ENCODE measurements around the gene CBX6. TPM values are rescaled to one million over a fixed set of nuclear protein-coding genes. Genes with fewer than 3 reads are reported as not detected.

The CBX6 gene
- total RNA-seq, 2 experiments from 2014 or later = 162 to 166 TPM

DNA sequence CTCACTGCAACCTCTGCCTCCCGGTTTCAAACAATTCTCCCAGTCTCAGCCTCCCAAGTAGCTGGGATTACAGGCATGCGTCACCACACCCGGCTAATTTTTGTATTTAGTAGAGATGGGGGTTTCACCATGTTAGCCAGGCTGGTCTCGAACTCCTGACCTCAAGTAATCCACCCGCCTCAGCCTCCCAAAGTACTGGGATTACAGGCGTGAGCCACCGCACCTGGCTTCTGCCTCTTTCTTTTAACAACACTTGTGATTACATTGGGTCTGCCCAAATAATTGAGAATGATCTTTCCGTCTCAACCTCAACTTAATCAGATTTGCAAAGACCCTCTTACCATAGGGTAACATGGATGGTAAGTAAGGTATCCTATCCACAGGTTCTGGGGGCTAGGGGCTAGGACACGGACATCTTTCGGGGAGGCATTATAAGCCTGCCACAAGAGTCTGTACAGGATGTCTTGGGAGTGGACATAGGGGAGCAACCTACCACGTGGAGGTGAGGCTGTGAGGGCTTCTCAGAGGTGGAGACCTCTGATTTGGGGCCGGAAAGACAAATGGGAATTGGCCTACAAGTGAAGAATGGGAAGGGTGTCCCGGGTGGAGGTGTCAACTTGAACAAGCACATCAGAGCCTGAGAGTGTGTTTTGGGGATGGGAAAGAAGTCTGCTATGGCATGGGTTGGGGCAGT lies 2.7 kb upstream of the CBX6 start:
- ChIA-PET POLR2A (interaction anchor here (1.3 to 1.4 kb wide), 2 partner anchors 66 to 110 kb away, joined by 5 to 9 read pairs; no protein-coding TSS in a partner anchor), CTCF (interaction anchor here (2.3 kb wide), 1 partner anchor 129 kb away, joined by 10 read pairs; no protein-coding TSS in a partner anchor)

GRCh38 chr22:38873469-38874411 lies 1.7 kb upstream of the CBX6 start:
- ChIA-PET POLR2A (interaction anchor here (1.3 to 1.4 kb wide), 2 partner anchors 67 to 111 kb away, joined by 5 to 9 read pairs; no protein-coding TSS in a partner anchor), CTCF (interaction anchor here (1.2 to 2.3 kb wide), 2 partner anchors 68 to 130 kb away, joined by 5 to 10 read pairs; no protein-coding TSS in a partner anchor)

DNA sequence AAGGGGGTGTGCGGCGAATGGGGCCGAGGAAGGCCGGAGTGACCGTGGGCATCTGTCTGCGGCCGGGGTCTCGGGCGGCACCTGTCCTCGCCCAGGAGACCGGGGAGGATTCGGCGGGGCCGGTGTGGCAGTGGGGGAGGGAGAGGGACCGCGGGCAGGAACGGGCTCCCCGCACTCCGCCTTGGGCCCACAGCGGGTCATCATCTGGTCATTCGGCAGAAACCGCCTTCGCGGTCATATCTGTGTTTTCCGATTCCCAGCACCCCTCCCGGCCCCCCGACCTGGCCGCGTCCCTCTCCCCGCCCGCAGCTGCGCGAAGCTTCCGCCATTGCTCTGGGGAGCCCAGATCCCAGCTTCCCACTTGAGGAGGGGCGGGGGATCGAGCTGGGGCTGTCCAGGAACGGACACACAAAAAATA lies 824 bp upstream of the CBX6 start:
- POLR2A ChIA-PET = no interaction called here
- CTCF ChIA-PET = interaction anchor here (1.2 to 2.3 kb wide), 2 partner anchors 68 to 131 kb away, joined by 5 to 10 read pairs; no protein-coding TSS in a partner anchor

GRCh38 chr22:38871360-38872171 lies 450 bp downstream of the CBX6 start:
- ChIA-PET CTCF (interaction anchor here (0.6 to 4.1 kb wide), 15 partner anchors 68 to 528 kb away, joined by 3 to 48 read pairs (median 4); partner anchors contain the start of gene APOBEC3B), POLR2A (interaction anchor here (0.6 to 2.9 kb wide), 7 partner anchors 53 to 132 kb away, joined by 3 to 11 read pairs (median 3); no protein-coding TSS in a partner anchor)

DNA sequence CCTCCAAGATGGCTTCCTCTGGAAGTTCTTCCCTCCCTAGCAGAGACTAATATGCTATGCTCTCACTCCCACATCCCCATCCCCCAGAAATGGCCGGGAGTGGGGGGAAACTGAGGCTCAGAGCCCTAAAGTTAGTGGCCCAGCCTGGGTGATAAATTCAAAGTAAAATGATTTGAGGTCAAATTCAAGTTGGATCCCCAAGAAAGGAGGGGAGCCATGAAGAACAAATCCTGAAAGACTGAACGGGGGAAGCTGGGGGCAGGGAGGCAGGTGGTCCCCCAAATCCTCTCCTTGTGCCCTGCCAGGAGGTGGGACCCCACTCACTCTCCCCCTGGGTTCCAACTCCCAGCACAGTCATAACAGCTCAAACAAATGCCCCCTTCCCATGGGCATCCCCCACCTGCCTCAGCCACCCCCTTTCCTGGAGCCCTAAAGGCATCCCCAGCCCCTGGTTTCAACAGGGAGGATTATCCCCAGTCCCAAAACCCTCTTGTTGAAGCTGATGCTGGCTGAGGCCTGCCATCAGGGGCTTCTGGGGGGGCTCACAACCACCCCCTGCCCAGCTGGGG lies 1.1 kb downstream of the CBX6 start:
- POLR2A ChIA-PET = interaction anchor here (0.7 to 2.9 kb wide), 6 partner anchors 54 to 133 kb away, joined by 3 to 11 read pairs (median 3); no protein-coding TSS in a partner anchor
- CTCF ChIA-PET = interaction anchor here (0.6 to 4.1 kb wide), 26 partner anchors 8 to 528 kb away, joined by 3 to 48 read pairs (median 4); partner anchors contain the start of genes APOBEC3B and NPTXR

DNA sequence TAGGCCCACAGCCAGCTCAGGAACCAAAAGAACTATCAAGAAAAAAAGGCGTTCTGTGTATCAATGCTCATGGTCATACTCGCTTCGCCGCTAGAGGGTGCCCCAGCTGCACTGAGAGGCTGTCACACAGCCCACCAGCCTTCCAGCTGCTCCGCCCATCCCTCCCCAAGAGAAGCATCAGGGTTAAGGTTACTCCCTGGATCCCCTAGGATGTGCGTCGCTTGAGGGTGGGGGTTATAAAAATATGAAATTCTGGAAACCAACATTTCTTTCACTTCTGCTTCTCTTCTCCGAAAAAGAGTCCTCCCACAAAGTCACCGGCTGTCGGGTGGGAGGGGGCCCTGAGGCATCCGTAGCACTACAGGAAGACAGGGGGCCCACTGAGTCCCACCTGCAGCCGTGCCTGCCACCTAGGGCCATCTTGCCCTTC lies 1.7 kb downstream of the CBX6 start:
- ChIA-PET CTCF (interaction anchor here (0.7 to 4.1 kb wide), 33 partner anchors 7 to 449 kb away, joined by 3 to 48 read pairs (median 4); partner anchors contain the start of genes APOBEC3B, NPTXR, RPL3 and SUN2), POLR2A (interaction anchor here (0.9 to 2.9 kb wide), 3 partner anchors 71 to 114 kb away, joined by 5 to 11 read pairs (median 6); no protein-coding TSS in a partner anchor)

GRCh38 chr22:38869663-38870062 lies 2.4 kb downstream of the CBX6 start:
- ChIA-PET POLR2A (interaction anchor here (0.9 to 2.9 kb wide), 3 partner anchors 72 to 113 kb away, joined by 5 to 11 read pairs (median 6); no protein-coding TSS in a partner anchor), CTCF (interaction anchor here (0.7 to 4.1 kb wide), 33 partner anchors 8 to 450 kb away, joined by 3 to 48 read pairs (median 4); partner anchors contain the start of genes APOBEC3C, NPTXR, RPL3 and SUN2)

DNA sequence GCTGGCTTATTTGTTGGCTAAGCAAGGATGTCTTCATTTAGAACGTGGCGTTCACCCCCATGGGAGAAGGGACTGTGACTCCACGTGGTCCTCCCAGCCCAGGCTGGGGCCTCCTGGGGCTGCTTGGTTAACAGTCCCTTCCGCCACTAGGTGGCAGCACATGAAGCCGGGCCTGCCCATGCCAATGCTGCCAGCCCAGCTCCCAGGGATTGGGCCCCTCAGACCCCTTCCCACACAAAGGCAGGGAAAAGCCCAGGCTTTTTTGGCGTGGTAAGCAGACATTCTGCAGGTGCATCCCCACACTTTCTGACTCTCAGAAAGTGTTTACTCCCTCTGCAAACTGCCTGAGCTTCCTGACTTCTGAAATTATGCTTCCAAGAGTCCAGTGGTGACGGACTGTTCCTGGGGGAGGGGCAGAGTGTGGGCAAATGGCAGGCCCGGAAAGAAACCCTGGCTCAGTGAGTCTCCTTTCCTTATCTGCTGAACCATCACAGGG lies 3.1 kb downstream of the CBX6 start:
- POLR2A ChIA-PET = interaction anchor here (2.9 kb wide), 1 partner anchor 73 kb away, joined by 11 read pairs; no protein-coding TSS in a partner anchor
- CTCF ChIA-PET = interaction anchor here (0.6 to 4.1 kb wide), 21 partner anchors 8 to 448 kb away, joined by 3 to 48 read pairs (median 4); partner anchors contain the start of genes APOBEC3B, APOBEC3C, NPTXR and SUN2

GRCh38 chr22:38868286-38868721 lies 3.7 kb downstream of the CBX6 start:
- ChIA-PET CTCF (interaction anchor here (1.0 to 4.1 kb wide), 10 partner anchors 9 to 256 kb away, joined by 3 to 48 read pairs (median 4); partner anchors contain the start of genes APOBEC3B, APOBEC3C and NPTXR), POLR2A (interaction anchor here (0.5 kb wide), 1 partner anchor 60 kb away, joined by 3 read pairs; no protein-coding TSS in a partner anchor)

GRCh38 chr22:38867471-38868285 lies 4.3 kb downstream of the CBX6 start:
- POLR2A ChIA-PET = interaction anchor here (0.5 kb wide), 1 partner anchor 61 kb away, joined by 3 read pairs; no protein-coding TSS in a partner anchor

GRCh38 chr22:38867124-38867455 lies 4.9 kb downstream of the CBX6 start:
- CTCF ChIA-PET = no interaction called here

More at GRCh38 chr22:38867471-38868285, 4.3 kb downstream of the CBX6 start:
- CTCF ChIA-PET = interaction anchor here (1.4 to 3.3 kb wide), 2 partner anchors 9 to 114 kb away, joined by 4 to 18 read pairs; partner anchors contain the start of gene APOBEC3B

DNA sequence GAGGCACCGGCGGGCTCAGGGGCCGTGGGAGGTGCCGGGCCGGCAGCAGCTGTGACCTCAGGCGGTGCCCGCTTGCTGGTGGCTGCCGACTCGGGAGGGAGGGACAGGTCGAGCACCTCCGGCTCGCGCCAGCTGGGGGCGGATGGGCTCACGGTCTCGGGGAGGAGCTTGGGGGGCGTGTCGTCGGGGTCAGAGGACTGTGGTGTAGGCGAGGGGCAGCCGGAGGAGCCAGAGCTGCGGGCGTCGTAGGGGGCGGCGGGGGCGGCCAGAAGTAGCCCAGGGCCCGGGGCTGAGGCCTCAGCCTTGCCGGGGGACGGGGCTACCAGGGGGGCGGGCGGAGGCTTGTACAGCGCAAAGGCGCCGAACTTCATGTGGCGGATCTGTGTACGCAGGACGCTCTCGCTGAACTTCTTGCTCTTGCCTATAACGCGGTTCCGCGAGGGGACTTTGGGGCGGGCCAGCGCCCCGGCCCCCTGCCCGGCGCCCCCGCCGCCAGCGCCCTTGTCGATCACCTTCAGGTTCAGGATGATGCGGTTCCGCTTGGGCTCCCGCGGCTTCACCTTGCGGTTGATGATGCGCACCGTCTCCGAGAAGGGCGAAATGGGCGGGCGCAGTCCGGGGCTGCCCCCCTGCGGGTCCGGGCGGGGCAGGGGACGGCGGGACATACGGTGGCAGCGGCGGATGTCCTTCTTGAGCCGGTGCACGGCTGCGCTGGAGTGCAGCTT lies 5.5 kb downstream of the CBX6 start:
- ChIA-PET CTCF (interaction anchor here (1.1 kb wide), 1 partner anchor 48 kb away, joined by 3 read pairs; no protein-coding TSS in a partner anchor), POLR2A (no interaction called here)

More at GRCh38 chr22:38867124-38867455, 4.9 kb downstream of the CBX6 start:
- POLR2A ChIA-PET = no interaction called here

DNA sequence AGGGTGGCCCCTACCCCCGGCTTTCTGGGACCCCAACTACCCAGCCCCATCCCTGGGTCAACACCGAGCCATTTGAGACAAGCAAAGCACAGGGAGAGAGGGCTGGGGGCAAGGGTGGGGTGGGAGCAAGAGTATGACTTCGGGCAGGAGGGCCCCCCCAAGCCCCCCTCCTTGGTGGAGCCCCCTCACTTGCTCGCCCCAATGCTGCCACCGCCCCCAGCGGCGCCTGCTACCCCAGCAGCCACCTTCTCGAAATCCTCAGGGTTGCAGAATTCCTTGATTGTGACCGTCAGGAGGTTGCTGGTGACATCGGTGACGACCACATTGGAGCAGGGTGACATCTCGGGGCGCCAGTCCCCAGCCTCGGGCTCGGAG lies 6.0 kb downstream of the CBX6 start:
- POLR2A ChIA-PET = no interaction called here

GRCh38 chr22:38865201-38866023 lies 6.6 kb downstream of the CBX6 start:
- ChIA-PET POLR2A (interaction anchor here (0.6 kb wide), 1 partner anchor 42 kb away, joined by 3 read pairs; no protein-coding TSS in a partner anchor), CTCF (interaction anchor here (1.1 kb wide), 1 partner anchor 49 kb away, joined by 3 read pairs; no protein-coding TSS in a partner anchor)

More for the DNA sequence above, 6.0 kb downstream of the CBX6 start:
- CTCF ChIA-PET = interaction anchor here (1.1 kb wide), 1 partner anchor 48 kb away, joined by 3 read pairs; no protein-coding TSS in a partner anchor
